Neural progenitor cell (in vitro differentiated cells): ENCODE results near the gene PLTP. TPM values are rescaled to one million over a fixed set of nuclear protein-coding genes. Genes with fewer than 3 reads are reported as not detected.

ENCODE experiments used
- DNase-seq: peaks from one replicate; pipeline ENCODE4 v3.0.0-alpha.2; 2016; ENCODE audit warnings: low spot score
- H2AFZ ChIP-seq: fragments of 200-600 bp; sonication (generic); replicated peaks from 2 replicates; pipeline ENCODE4 v1.6.1; 2016; ENCODE audit warnings: antibody characterized with exemption
- H3F3A ChIP-seq: fragments of 200-600 bp; sonication (generic); 2 replicates; pipeline ENCODE4 v1.6.1; 2016; ENCODE audit warnings: antibody characterized with exemption, low read depth
- H3K27ac ChIP-seq: fragments of 200-600 bp; sonication (generic); 2 replicates; pipeline ENCODE4 v1.5.1; 2016; ENCODE audit warnings: mild to moderate bottlenecking
- H3K27me3 ChIP-seq: fragments of 200-600 bp; sonication (generic); 2 replicates; pipeline ENCODE4 v1.6.1; 2016; ENCODE audit warnings: mild to moderate bottlenecking, moderate library complexity
- H3K36me3 ChIP-seq: fragments of 200-600 bp; sonication (generic); 2 replicates; pipeline ENCODE4 v1.5.1; 2016
- H3K4me1 ChIP-seq: fragments of 200-600 bp; sonication (generic); 2 replicates; pipeline ENCODE4 v1.6.1; 2016; ENCODE audit warnings: mixed run types
- H3K4me2 ChIP-seq: fragments of 200-600 bp; sonication (generic); 2 replicates; pipeline ENCODE4 v1.6.1; 2016
- H3K4me3 ChIP-seq: fragments of 200-600 bp; sonication (generic); 2 replicates; pipeline ENCODE4 v1.5.1; 2016
- H3K79me2 ChIP-seq: fragments of 200-600 bp; sonication (generic); 2 replicates; pipeline ENCODE4 v1.6.1; 2016; ENCODE audit warnings: low read depth
- H3K9ac ChIP-seq: fragments of 200-600 bp; sonication (generic); 2 replicates; pipeline ENCODE4 v1.6.1; 2016
- H3K9me3 ChIP-seq: fragments of 200-600 bp; sonication (generic); 2 replicates; pipeline ENCODE4 v1.5.1; 2016; ENCODE audit warnings: low read depth
- H4K20me1 ChIP-seq: fragments of 200-600 bp; sonication (generic); 2 replicates; pipeline ENCODE4 v1.6.1; 2016; ENCODE audit warnings: low read depth
- H3K27ac Mint-ChIP-seq: 3 replicates; pipeline ENCODE4 v1.8.0; 2021; ENCODE audit warnings: mixed read lengths
- H3K27me3 Mint-ChIP-seq: 2 replicates; pipeline ENCODE4 v1.8.0; 2022; ENCODE audit warnings: low read depth, mild to moderate bottlenecking, inconsistent platforms, moderate library complexity, mixed read lengths; ENCODE audit not compliant: insufficient read depth
- H3K36me3 Mint-ChIP-seq: 3 replicates; pipeline ENCODE4 v1.8.0; 2021; ENCODE audit warnings: mixed read lengths
- H3K4me1 Mint-ChIP-seq: 3 replicates; pipeline ENCODE4 v1.8.0; 2021; ENCODE audit warnings: mixed read lengths
- H3K4me3 Mint-ChIP-seq: 3 replicates; pipeline ENCODE4 v1.8.0; 2021; ENCODE audit warnings: mild to moderate bottlenecking, moderate library complexity, mixed read lengths
- H3K9me3 Mint-ChIP-seq: 3 replicates; pipeline ENCODE4 v1.8.0; 2020; ENCODE audit warnings: mixed read lengths
- EZH2 ChIP-seq: fragments of 200-600 bp; sonication (generic); IDR thresholded peaks from 2 replicates; pipeline ENCODE4 v1.6.1; 2017; ENCODE audit warnings: antibody characterized with exemption, mild to moderate bottlenecking, moderate library complexity
- EZH2phosphoT487 ChIP-seq: fragments of 200-600 bp; sonication (generic); IDR thresholded peaks from 2 replicates; pipeline ENCODE4 v1.6.1; 2017; ENCODE audit warnings: antibody characterized with exemption
- total RNA-seq: library from RNA; depleted of rRNA; stranded (reverse); fragments of >200 nt; gene quantifications from 2 replicates; pipeline ENCODE4 v1.2.3, GENCODE V29; 2015; ENCODE audit warnings: low replicate concordance
- TF ChIP-seq, protein P1 (sequence below): fragments of 200-600 bp; sonication (generic); IDR thresholded peaks from 2 replicates; pipeline ENCODE4 v1.5.1; 2017; ENCODE audit warnings: antibody characterized with exemption, mild to moderate bottlenecking

Gene PLTP
- total RNA-seq, 1 donor from 2014 or later: 22.3 TPM

- H3K36me3 ChIP-seq: no peaks in the 10 kb centered on the region
- peaks cover 37% of the 10 kb centered on the region for H4K20me1 ChIP-seq
- H3K9me3 ChIP-seq: no peaks in the 10 kb centered on the region
- no peak for TF ChIP-seq EZH2phosphoT487
- no peak for TF ChIP-seq EZH2
- TF ChIP-seq, protein P1, sequence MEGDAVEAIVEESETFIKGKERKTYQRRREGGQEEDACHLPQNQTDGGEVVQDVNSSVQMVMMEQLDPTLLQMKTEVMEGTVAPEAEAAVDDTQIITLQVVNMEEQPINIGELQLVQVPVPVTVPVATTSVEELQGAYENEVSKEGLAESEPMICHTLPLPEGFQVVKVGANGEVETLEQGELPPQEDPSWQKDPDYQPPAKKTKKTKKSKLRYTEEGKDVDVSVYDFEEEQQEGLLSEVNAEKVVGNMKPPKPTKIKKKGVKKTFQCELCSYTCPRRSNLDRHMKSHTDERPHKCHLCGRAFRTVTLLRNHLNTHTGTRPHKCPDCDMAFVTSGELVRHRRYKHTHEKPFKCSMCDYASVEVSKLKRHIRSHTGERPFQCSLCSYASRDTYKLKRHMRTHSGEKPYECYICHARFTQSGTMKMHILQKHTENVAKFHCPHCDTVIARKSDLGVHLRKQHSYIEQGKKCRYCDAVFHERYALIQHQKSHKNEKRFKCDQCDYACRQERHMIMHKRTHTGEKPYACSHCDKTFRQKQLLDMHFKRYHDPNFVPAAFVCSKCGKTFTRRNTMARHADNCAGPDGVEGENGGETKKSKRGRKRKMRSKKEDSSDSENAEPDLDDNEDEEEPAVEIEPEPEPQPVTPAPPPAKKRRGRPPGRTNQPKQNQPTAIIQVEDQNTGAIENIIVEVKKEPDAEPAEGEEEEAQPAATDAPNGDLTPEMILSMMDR: no peak
- no peak overlapping the region for H2AFZ ChIP-seq
- H3K27me3 ChIP-seq: no peaks in the 10 kb centered on the region
- no peak for DNase-seq
- H3K4me2 ChIP-seq: no peak overlapping the region
- H3K4me3 Mint-ChIP-seq: peak overlapping the region; percentile 67
- H3K27ac Mint-ChIP-seq: peak overlapping the region; percentile 73
- H3K9ac ChIP-seq: peak overlapping the region; percentile 22
- no peak overlapping the region for H3K27ac ChIP-seq
- H3K4me1 Mint-ChIP-seq: peaks cover 27% of the 10 kb centered on the region
- H3F3A ChIP-seq: peaks cover 38% of the 10 kb centered on the region
- H3K9me3 Mint-ChIP-seq: no peaks in the 10 kb centered on the region
- peaks cover 21% of the 10 kb centered on the region for H3K4me1 ChIP-seq
- H3K27me3 Mint-ChIP-seq: peaks cover 5% of the 10 kb centered on the region
- peaks cover 20% of the 10 kb centered on the region for H3K36me3 Mint-ChIP-seq
- peaks cover 45% of the 10 kb centered on the region for H3K79me2 ChIP-seq
- no peak overlapping the region for H3K4me3 ChIP-seq
Measured at GRCh38 chr20:45937765-45938164, 25.8 kb upstream of the PLTP start.

GRCh38 chr20:45935416-45936046 lies 23.6 kb upstream of the PLTP start:
- H3K4me3 Mint-ChIP-seq: peak overlapping the region; percentile 91
- H3K27me3 Mint-ChIP-seq: peaks cover 5% of the 10 kb centered on the region
- peaks cover 21% of the 10 kb centered on the region for H3K4me1 ChIP-seq
- peak overlapping the region; percentile 99 for H3K4me3 ChIP-seq
- TF ChIP-seq EZH2 (no peak), EZH2phosphoT487 (no peak)
- TF ChIP-seq, protein P1: no peak
- H4K20me1 ChIP-seq: peaks cover 37% of the 10 kb centered on the region
- DNase-seq: no peak
- H3K27me3 ChIP-seq: no peaks in the 10 kb centered on the region
- peaks cover 29% of the 10 kb centered on the region for H3K4me1 Mint-ChIP-seq
- H3K9ac ChIP-seq: peak overlapping the region; percentile 57
- H3K79me2 ChIP-seq: peaks cover 53% of the 10 kb centered on the region
- H3K36me3 Mint-ChIP-seq: peaks cover 20% of the 10 kb centered on the region
- no peak overlapping the region for H3K27ac ChIP-seq
- H3F3A ChIP-seq: peaks cover 43% of the 10 kb centered on the region
- no peaks in the 10 kb centered on the region for H3K9me3 Mint-ChIP-seq
- H3K9me3 ChIP-seq: no peaks in the 10 kb centered on the region
- H2AFZ ChIP-seq: peak overlapping the region; percentile 42
- peak overlapping the region; percentile 69 for H3K27ac Mint-ChIP-seq
- H3K36me3 ChIP-seq: no peaks in the 10 kb centered on the region
- H3K4me2 ChIP-seq: peak overlapping the region; percentile 84

DNA sequence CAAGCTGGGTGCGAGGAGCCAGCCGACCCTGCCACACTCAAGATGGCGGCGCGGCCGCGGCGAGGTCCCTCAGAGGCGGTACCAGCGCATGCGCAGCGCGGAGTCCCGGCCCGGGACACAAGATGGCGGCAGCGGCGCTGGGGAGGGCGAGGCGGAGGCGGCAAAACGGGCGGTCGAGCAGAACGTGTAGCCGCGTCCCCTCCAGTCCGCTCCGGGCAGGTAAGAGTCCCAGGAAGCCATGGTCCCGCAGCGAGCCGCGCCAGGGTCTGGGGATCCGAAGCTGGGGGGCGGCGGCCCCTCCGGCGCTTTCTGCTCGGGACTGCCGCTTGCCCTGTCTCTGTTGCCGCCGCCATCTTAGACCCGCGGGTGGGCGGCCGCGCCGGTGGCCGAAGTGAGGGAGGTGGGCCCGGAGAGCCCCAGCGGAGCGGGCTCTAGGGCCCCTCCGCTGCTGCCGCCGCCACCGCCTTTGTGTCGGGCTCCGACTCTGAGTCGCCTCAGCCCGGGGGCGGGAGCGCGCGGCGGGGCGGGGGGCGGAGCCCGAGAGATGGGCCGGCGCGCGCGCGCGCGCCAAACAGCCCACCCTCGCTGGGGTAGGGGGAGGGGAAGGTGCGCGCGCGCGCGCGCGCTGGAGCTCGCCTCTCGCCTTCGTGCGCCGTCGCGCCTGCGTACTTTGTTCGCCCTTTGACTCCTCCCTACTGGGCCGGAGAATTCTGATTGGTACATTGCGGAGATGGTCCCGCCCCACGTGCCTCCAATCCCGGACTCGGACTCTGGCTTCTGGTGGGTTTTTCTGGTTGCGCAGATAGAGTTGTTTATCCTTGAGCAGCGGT lies 22.8 kb upstream of the PLTP start, which contains the start of gene PCIF1:
Gene PCIF1 (plus strand): TSS at position 98 of the 830 bp plus-strand sequence. CDS start 4,317 bp downstream, outside the sequence.
- H3K27me3 ChIP-seq: no peaks in the 10 kb centered on the region
- peaks cover 37% of the 10 kb centered on the region for H4K20me1 ChIP-seq
- TF ChIP-seq EZH2 (no peak), EZH2phosphoT487 (no peak)
- TF ChIP-seq, protein P1: no peak
- no peaks in the 10 kb centered on the region for H3K36me3 ChIP-seq
- peaks cover 5% of the 10 kb centered on the region for H3K27me3 Mint-ChIP-seq
- peaks cover 53% of the 10 kb centered on the region for H3K79me2 ChIP-seq
- peak within 1 kb of the TSS; percentile 95 for H3K4me3 Mint-ChIP-seq
- H3K9me3 ChIP-seq: no peaks in the 10 kb centered on the region
- peaks cover 17% of the 10 kb centered on the region for H3K36me3 Mint-ChIP-seq
- peaks cover 21% of the 10 kb centered on the region for H3K4me1 ChIP-seq
- peak; percentile 99 for DNase-seq
- H3K27ac Mint-ChIP-seq: peak within 1 kb of the TSS; percentile 99
- no peaks in the 10 kb centered on the region for H3K9me3 Mint-ChIP-seq
- peaks cover 29% of the 10 kb centered on the region for H3K4me1 Mint-ChIP-seq
- peak within 1 kb of the TSS; percentile 90 for H3K4me2 ChIP-seq
- peak within 1 kb of the TSS; percentile 100 for H3K9ac ChIP-seq
- H3F3A ChIP-seq: peaks cover 47% of the 10 kb centered on the region
- peak within 1 kb of the TSS; percentile 92 for H2AFZ ChIP-seq
- peak within 1 kb of the TSS; percentile 100 for H3K27ac ChIP-seq
- H3K4me3 ChIP-seq: peak within 1 kb of the TSS; percentile 99
